Esophagus muscularis mucosa (tissue), 3 donors: Measurements from ENCODE around the gene SARNP.

Experiments
- POLR2A ChIP-seq: fragments of 450-650 bp; IDR thresholded peaks from one replicate; pipeline ENCODE4 v1.6.1; 2017; ENCODE audit warnings: antibody characterized with exemption, moderate library complexity, mild to moderate bottlenecking, low read depth
- TF ChIP-seq, protein P1 (sequence below), 3 experiments: fragments of 200-600 bp in 2 of 3; fragments of 450-650 bp in 1 of 3; sonication (generic) in 2 of 3; IDR thresholded peaks; one replicate each; pipeline ENCODE4 v1.5.1; 2017 to 2019; ENCODE audit warnings: antibody characterized with exemption in 3 of 3, mild to moderate bottlenecking in 2 of 3, moderate library complexity in 1 of 3

DNA sequence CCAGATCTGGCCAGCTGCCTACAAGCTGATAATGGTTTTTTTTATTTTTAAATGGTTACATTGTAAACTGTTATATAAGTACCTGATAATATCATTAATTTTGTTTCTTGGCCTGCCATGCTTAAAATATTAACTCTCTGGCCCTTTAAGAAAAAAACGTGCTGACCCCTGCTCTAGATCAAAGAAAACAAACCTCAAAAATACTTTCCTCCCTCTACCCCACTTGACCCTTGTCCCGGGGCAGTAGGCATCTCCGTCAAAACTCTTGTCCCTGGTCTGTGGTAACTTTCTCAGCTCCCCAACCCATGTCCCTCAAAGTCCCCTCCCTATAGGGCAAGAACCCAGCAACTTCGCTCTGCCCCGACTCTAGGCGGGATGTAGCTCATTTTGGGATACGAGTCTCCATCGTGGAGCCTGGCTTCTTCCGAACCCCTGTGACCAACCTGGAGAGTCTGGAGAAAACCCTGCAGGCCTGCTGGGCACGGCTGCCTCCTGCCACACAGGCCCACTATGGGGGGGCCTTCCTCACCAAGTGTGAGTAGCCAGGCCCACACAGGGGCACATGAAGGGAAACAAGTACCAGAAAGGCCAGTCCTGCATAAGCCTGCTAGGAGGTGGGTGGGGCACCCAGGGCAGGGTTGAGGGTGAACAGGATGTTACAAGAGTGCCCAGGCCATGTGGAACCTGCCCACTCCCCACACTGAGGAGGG lies 93.9 kb downstream of the SARNP start:
- no peak for TF ChIP-seq POLR2A
- TF ChIP-seq, protein P1, sequence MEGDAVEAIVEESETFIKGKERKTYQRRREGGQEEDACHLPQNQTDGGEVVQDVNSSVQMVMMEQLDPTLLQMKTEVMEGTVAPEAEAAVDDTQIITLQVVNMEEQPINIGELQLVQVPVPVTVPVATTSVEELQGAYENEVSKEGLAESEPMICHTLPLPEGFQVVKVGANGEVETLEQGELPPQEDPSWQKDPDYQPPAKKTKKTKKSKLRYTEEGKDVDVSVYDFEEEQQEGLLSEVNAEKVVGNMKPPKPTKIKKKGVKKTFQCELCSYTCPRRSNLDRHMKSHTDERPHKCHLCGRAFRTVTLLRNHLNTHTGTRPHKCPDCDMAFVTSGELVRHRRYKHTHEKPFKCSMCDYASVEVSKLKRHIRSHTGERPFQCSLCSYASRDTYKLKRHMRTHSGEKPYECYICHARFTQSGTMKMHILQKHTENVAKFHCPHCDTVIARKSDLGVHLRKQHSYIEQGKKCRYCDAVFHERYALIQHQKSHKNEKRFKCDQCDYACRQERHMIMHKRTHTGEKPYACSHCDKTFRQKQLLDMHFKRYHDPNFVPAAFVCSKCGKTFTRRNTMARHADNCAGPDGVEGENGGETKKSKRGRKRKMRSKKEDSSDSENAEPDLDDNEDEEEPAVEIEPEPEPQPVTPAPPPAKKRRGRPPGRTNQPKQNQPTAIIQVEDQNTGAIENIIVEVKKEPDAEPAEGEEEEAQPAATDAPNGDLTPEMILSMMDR (IDR thresholded peaks at IDR 0.05), result no peak
